Loucy (cell line): ENCODE data around the gene ZNF783.

ENCODE experiments used
- H2AFZ ChIP-seq: fragments of 200-600 bp; sonication (generic); 2 replicates; pipeline ENCODE4 v1.6.0; 2016; ENCODE audit warnings: antibody characterized with exemption, mild to moderate bottlenecking, low read length, moderate library complexity
- H3F3A ChIP-seq: fragments of 200-600 bp; 2 replicates; pipeline ENCODE4 v1.6.0; 2016; ENCODE audit warnings: antibody characterized with exemption, low read depth, mild to moderate bottlenecking
- H3K27me3 ChIP-seq: fragments of 200-600 bp; sonication (generic); 2 replicates; pipeline ENCODE4 v1.6.1; 2014; ENCODE audit warnings: low read length, mild to moderate bottlenecking; ENCODE audit not compliant: insufficient read depth, poor library complexity, severe bottlenecking
- H3K36me3 ChIP-seq: fragments of 200-600 bp; sonication (generic); 2 replicates; pipeline ENCODE4 v1.6.1; 2016; ENCODE audit warnings: low read length; ENCODE audit not compliant: insufficient read depth
- H3K4me1 ChIP-seq: fragments of 200-600 bp; sonication (generic); 2 replicates; pipeline ENCODE4 v1.5.1; 2014; ENCODE audit warnings: low read length, mild to moderate bottlenecking; ENCODE audit not compliant: insufficient read depth, poor library complexity, severe bottlenecking
- H3K4me2 ChIP-seq: fragments of 200-600 bp; sonication (generic); 2 replicates; pipeline ENCODE4 v1.6.0; 2014; ENCODE audit warnings: antibody characterized with exemption, low read length, low read depth, mild to moderate bottlenecking; ENCODE audit not compliant: poor library complexity, severe bottlenecking
- H3K4me3 ChIP-seq: fragments of 200-600 bp; sonication (generic); 2 replicates; pipeline ENCODE4 v1.5.1; 2014; ENCODE audit warnings: low read length, mild to moderate bottlenecking, mixed read lengths; ENCODE audit not compliant: poor library complexity, severe bottlenecking
- H3K79me2 ChIP-seq: fragments of 200-600 bp; sonication (generic); 2 replicates; pipeline ENCODE4 v1.6.1; 2014; ENCODE audit warnings: low read length; ENCODE audit not compliant: insufficient read depth
- H3K9ac ChIP-seq: fragments of 200-600 bp; sonication (generic); 2 replicates; pipeline ENCODE4 v1.6.0; 2014; ENCODE audit warnings: mild to moderate bottlenecking, low read depth, low read length, moderate library complexity; ENCODE audit not compliant: poor library complexity, severe bottlenecking
- H3K9me2 ChIP-seq: fragments of 200-600 bp; sonication (generic); replicated peaks from 2 replicates; pipeline ENCODE4 v1.6.1; 2016; ENCODE audit warnings: low read depth, low read length, mixed read lengths
- H3K9me3 ChIP-seq: fragments of 200-600 bp; sonication (generic); 2 replicates; pipeline ENCODE4 v1.6.1; 2014; ENCODE audit warnings: mild to moderate bottlenecking, antibody characterized with exemption, low read length, low read depth; ENCODE audit not compliant: insufficient read depth
- H4K20me1 ChIP-seq: fragments of 200-600 bp; sonication (generic); 2 replicates; pipeline ENCODE4 v1.6.0; 2014; ENCODE audit warnings: antibody characterized with exemption, low read length, mild to moderate bottlenecking; ENCODE audit not compliant: insufficient read depth, poor library complexity, severe bottlenecking
- CTCF ChIP-seq: fragments of 200-600 bp; sonication (generic); conservative IDR thresholded peaks from 2 replicates; pipeline ENCODE4 v1.5.1; 2014; ENCODE audit warnings: mild to moderate bottlenecking, antibody characterized with exemption, low read length
- EZH2phosphoT487 ChIP-seq: fragments of 200-600 bp; IDR thresholded peaks from 2 replicates; pipeline ENCODE4 v1.6.1; 2018; ENCODE audit warnings: antibody characterized with exemption, mild to moderate bottlenecking, moderate library complexity, borderline replicate concordance

ZNF783 gene

GRCh38 chr7:149300620-149301285, 38.8 kb downstream of the ZNF783 start:
- H3K9me2 ChIP-seq = no peaks in the 10 kb centered on the region
- TF ChIP-seq EZH2phosphoT487 (no peak), CTCF (no peak)
- H3K4me3 ChIP-seq = no peak overlapping the region
- no peaks in the 10 kb centered on the region for H3K9me3 ChIP-seq
- no peak overlapping the region for H3K9ac ChIP-seq
- H3K36me3 ChIP-seq = no peaks in the 10 kb centered on the region
- H3K79me2 ChIP-seq = no peaks in the 10 kb centered on the region
- H4K20me1 ChIP-seq = no peaks in the 10 kb centered on the region
- H2AFZ ChIP-seq = no peak overlapping the region
- no peak overlapping the region for H3K4me2 ChIP-seq
- H3K4me1 ChIP-seq = no peaks in the 10 kb centered on the region
- H3K27me3 ChIP-seq = no peaks in the 10 kb centered on the region
- H3F3A ChIP-seq = no peaks in the 10 kb centered on the region

GRCh38 chr7:149302222-149302621, 40.2 kb downstream of the ZNF783 start:
- TF ChIP-seq EZH2phosphoT487 (no peak), CTCF (no peak)
- no peak overlapping the region for H3K9ac ChIP-seq
- H3K4me2 ChIP-seq = no peak overlapping the region
- H3K9me3 ChIP-seq = no peaks in the 10 kb centered on the region
- H4K20me1 ChIP-seq = no peaks in the 10 kb centered on the region
- no peaks in the 10 kb centered on the region for H3F3A ChIP-seq
- H3K27me3 ChIP-seq = no peaks in the 10 kb centered on the region
- no peaks in the 10 kb centered on the region for H3K79me2 ChIP-seq
- no peaks in the 10 kb centered on the region for H3K4me1 ChIP-seq
- H2AFZ ChIP-seq = no peak overlapping the region
- H3K36me3 ChIP-seq = no peaks in the 10 kb centered on the region
- no peak overlapping the region for H3K4me3 ChIP-seq
- H3K9me2 ChIP-seq = no peaks in the 10 kb centered on the region

GRCh38 chr7:149302865-149303264, 40.9 kb downstream of the ZNF783 start:
- no peak overlapping the region for H3K4me3 ChIP-seq
- no peaks in the 10 kb centered on the region for H3K36me3 ChIP-seq
- no peaks in the 10 kb centered on the region for H3F3A ChIP-seq
- no peaks in the 10 kb centered on the region for H3K9me3 ChIP-seq
- H3K9ac ChIP-seq = no peak overlapping the region
- no peak overlapping the region for H3K4me2 ChIP-seq
- no peaks in the 10 kb centered on the region for H3K27me3 ChIP-seq
- H3K4me1 ChIP-seq = no peaks in the 10 kb centered on the region
- no peaks in the 10 kb centered on the region for H3K9me2 ChIP-seq
- no peak overlapping the region for H2AFZ ChIP-seq
- TF ChIP-seq EZH2phosphoT487 (no peak), CTCF (no peak)
- no peaks in the 10 kb centered on the region for H4K20me1 ChIP-seq
- H3K79me2 ChIP-seq = no peaks in the 10 kb centered on the region
